BLaER1 (cell line): ENCODE results near the gene MRGPRX3.

Experiments
- H3K27ac ChIP-seq: shearing (Covaris generic); formaldehyde crosslinking; 2 replicates; pipeline ENCODE4 v1.8.1; 2022
- H3K27me3 ChIP-seq: shearing (Covaris generic); formaldehyde crosslinking; 2 replicates; pipeline ENCODE4 v1.8.1; 2022
- H3K36me3 ChIP-seq: shearing (Covaris generic); formaldehyde crosslinking; 2 replicates; pipeline ENCODE4 v1.8.1; 2022
- H3K4me1 ChIP-seq: shearing (Covaris generic); formaldehyde crosslinking; 2 replicates; pipeline ENCODE4 v1.8.1; 2022
- H3K4me2 ChIP-seq: shearing (Covaris generic); formaldehyde crosslinking; 2 replicates; pipeline ENCODE4 v1.8.1; 2022
- H3K4me3 ChIP-seq: shearing (Covaris generic); formaldehyde crosslinking; 2 replicates; pipeline ENCODE4 v1.8.1; 2022
- H3K9ac ChIP-seq: shearing (Covaris generic); formaldehyde crosslinking; 2 replicates; pipeline ENCODE4 v1.8.1; 2022
- H3K9me3 ChIP-seq: shearing (Covaris generic); formaldehyde crosslinking; 2 replicates; pipeline ENCODE4 v1.8.1; 2022
- H4K20me1 ChIP-seq: shearing (Covaris generic); formaldehyde crosslinking; 2 replicates; pipeline ENCODE4 v1.8.1; 2022
- Cebpa-rat ChIP-seq: shearing (Covaris generic); IDR thresholded peaks from 2 replicates; pipeline ENCODE4 v1.8.1; 2022

Gene MRGPRX3

GRCh38 chr11:18145837-18146236 lies 13.5 kb downstream of the MRGPRX3 start:
- no peak overlapping the region for H3K27ac ChIP-seq
- TF ChIP-seq Cebpa-rat, result no peak
- no peak overlapping the region for H3K4me2 ChIP-seq
- no peaks in the 10 kb centered on the region for H3K4me1 ChIP-seq
- no peak overlapping the region for H3K4me3 ChIP-seq
- H4K20me1 ChIP-seq, result no peaks in the 10 kb centered on the region
- no peak overlapping the region for H3K9ac ChIP-seq
- H3K9me3 ChIP-seq, result no peaks in the 10 kb centered on the region; the same call in 1 of the 2 replicates
- H3K36me3 ChIP-seq, result no peaks in the 10 kb centered on the region
- H3K27me3 ChIP-seq, result no peaks in the 10 kb centered on the region

GRCh38 chr11:18151581-18151980 lies 19.2 kb downstream of the MRGPRX3 start:
- Histone ChIP-seq H3K4me2 (no peak overlapping the region), H3K4me3 (no peak overlapping the region), H3K9me3 (no peaks in the 10 kb centered on the region; the same call in 1 of the 2 replicates), H3K4me1 (no peaks in the 10 kb centered on the region), H3K9ac (no peak overlapping the region), H3K36me3 (no peaks in the 10 kb centered on the region), H3K27me3 (no peaks in the 10 kb centered on the region), H3K27ac (no peak overlapping the region), H4K20me1 (no peaks in the 10 kb centered on the region)
- TF ChIP-seq Cebpa-rat, result no peak

GRCh38 chr11:18168372-18168771 lies 36.0 kb downstream of the MRGPRX3 start:
- no peak overlapping the region for H3K4me2 ChIP-seq
- no peak overlapping the region for H3K27ac ChIP-seq
- no peaks in the 10 kb centered on the region for H3K27me3 ChIP-seq
- no peaks in the 10 kb centered on the region for H4K20me1 ChIP-seq
- H3K4me3 ChIP-seq, result no peak overlapping the region
- no peaks in the 10 kb centered on the region for H3K36me3 ChIP-seq
- H3K4me1 ChIP-seq, result no peaks in the 10 kb centered on the region
- H3K9ac ChIP-seq, result no peak overlapping the region
- TF ChIP-seq Cebpa-rat, result no peak
- 0 out of 2 replicates have a peak, but pooled peaks cover 5% of the 10 kb centered on the region for H3K9me3 ChIP-seq

- Histone ChIP-seq H3K4me2 (no peak overlapping the region), H3K27me3 (no peaks in the 10 kb centered on the region), H4K20me1 (no peaks in the 10 kb centered on the region), H3K9me3 (0 out of 2 replicates have a peak, but pooled peaks cover 5% of the 10 kb centered on the region), H3K4me1 (no peaks in the 10 kb centered on the region), H3K27ac (no peak overlapping the region), H3K4me3 (no peak overlapping the region), H3K36me3 (no peaks in the 10 kb centered on the region), H3K9ac (no peak overlapping the region)
- TF ChIP-seq Cebpa-rat, result no peak
These were observed 39.1 kb downstream of the MRGPRX3 start for GRCh38 chr11:18171377-18172000.

- Histone ChIP-seq H4K20me1 (no peaks in the 10 kb centered on the region), H3K36me3 (no peaks in the 10 kb centered on the region), H3K4me2 (no peak within 1 kb of the TSS), H3K9ac (no peak within 1 kb of the TSS), H3K9me3 (no peaks in the 10 kb centered on the region), H3K27ac (no peak within 1 kb of the TSS), H3K4me3 (no peak within 1 kb of the TSS), H3K27me3 (no peaks in the 10 kb centered on the region), H3K4me1 (no peaks in the 10 kb centered on the region)
- TF ChIP-seq Cebpa-rat, result no peak
These were observed 40.3 kb downstream of the MRGPRX3 start, which contains the start of gene MRGPRX4 for GRCh38 chr11:18172666-18173065. TSS of gene MRGPRX4 (plus strand) at chr11:18172837. CDS start at chr11:18173257, 420 bp downstream.

GRCh38 chr11:18173225-18173866 lies 41.0 kb downstream of the MRGPRX3 start:
- Histone ChIP-seq H3K4me1 (no peaks in the 10 kb centered on the region), H3K9me3 (no peaks in the 10 kb centered on the region), H3K9ac (no peak overlapping the region), H3K27me3 (no peaks in the 10 kb centered on the region), H3K4me3 (no peak overlapping the region), H4K20me1 (no peaks in the 10 kb centered on the region), H3K27ac (no peak overlapping the region), H3K36me3 (no peaks in the 10 kb centered on the region), H3K4me2 (no peak overlapping the region)
- no peak for TF ChIP-seq Cebpa-rat
